NCI-H2196 treated with DMSO at 0.1 percent for 48 hours (cell line): ENCODE measurements around the gene CPM.

Experiments
- DNase-seq: peaks from one replicate; lab custom pipeline; 2025; ENCODE audit not compliant: unreplicated experiment; lab: John Stamatoyannopoulos, UW

The CPM gene

GRCh38 chr12:68880660-68881325, 52.2 kb downstream of the CPM start:
- DNase-seq: no peak

DNA sequence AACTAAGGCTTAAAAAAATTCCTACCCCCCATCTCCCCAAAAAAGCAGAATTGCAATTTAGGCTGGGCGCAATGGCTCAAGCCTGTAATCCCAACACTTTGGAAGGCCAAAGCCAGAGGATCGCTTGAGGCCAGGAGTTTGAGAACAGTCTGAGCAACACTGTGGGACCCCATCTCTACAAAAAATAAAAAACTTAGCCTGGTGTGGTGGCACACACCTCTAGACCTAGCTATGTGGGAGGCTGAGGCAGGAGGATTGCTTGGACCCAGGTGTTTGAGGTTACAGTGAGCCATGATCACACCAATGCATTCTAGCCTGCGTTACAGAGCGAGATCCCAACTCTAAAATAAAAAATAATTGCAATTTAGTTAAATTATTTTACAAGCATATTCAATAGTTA, 54.1 kb downstream of the CPM start:
- DNase-seq: no peak

DNA sequence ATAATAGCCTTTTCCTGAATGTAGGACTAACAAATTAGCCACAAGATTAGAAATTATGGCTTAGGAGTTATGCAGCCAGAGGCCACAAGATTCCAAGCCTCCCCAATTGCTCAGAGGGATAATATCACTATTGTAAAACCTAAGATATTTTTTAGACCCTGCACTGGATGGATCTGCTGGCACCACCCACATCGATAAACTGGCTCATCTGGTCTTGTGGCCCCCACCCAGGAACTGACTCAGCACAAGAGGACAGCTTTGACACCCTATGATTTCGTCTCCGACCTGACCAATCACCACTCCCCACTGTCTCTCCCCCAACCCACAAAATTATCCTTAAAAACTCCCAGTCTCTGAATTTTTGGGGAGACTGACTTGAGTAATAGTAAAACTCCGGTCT, 54.7 kb downstream of the CPM start:
- no peak for DNase-seq

GRCh38 chr12:68877583-68877982, 55.4 kb downstream of the CPM start:
- DNase-seq: no peak

GRCh38 chr12:68876461-68876860, 56.5 kb downstream of the CPM start:
- DNase-seq: no peak

GRCh38 chr12:68873316-68873715, 59.7 kb downstream of the CPM start:
- no peak for DNase-seq

- no peak for DNase-seq
These were observed 61.0 kb downstream of the CPM start for GRCh38 chr12:68871921-68872320.

DNA sequence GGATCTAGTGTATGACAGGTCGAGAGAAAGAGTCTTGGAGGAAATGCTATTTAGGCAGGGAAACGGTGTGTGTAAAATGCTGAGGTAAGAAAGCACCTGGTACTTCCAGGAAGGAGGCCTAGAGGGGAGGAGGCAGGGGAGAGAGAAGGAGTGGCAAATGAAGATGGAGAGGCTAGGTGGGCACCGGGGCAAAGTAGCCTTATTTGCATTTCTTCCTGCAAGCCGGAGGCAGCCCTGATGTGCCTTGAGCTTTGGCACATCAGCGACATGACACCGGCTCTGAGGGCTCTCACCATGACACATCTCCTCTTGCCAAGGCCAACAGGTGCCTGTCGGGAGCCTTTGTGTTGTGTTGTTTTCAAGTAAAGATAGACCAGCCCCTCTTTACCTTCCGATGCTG, 61.6 kb downstream of the CPM start:
- no peak for DNase-seq

GRCh38 chr12:68870443-68870842, 62.5 kb downstream of the CPM start:
- no peak for DNase-seq

GRCh38 chr12:68870011-68870410, 63.0 kb downstream of the CPM start:
- DNase-seq: no peak

DNA sequence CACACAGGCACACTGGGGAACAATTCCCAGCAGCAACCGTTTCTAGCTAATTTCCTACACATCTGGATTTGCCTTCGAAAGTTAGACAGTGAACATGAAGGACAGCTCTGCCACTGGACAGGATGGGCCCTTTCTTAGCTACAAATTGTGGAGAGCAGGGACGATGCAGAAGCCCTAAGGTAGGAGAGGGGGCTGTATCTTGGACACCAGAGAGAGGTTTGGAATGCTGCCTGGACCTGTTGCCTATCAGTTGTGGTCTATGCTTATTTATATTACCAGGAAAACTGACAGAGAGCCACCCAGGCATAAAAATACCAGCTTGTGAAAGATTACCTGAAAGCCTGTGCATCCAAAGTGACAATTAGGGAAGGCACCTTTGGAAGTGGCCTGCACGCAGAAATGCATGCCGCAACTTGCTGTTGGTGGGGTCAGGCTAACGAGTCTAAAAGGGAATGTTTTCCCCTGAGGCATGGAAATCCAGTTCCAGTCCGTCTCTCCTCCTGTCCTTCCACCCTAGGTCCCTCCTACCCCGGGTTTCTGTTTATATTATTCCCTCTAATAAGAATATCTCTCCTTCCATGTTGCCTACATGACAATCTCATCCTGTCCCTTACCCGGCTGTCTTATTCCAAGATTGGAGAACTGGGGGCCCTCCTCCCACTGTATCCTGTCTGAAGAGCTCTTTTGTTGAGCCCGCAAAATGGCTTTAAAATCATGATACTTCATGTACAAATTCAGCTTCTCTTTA, 64.8 kb downstream of the CPM start:
- DNase-seq: no peak

GRCh38 chr12:68867606-68868005, 65.4 kb downstream of the CPM start:
- DNase-seq: no peak

DNA sequence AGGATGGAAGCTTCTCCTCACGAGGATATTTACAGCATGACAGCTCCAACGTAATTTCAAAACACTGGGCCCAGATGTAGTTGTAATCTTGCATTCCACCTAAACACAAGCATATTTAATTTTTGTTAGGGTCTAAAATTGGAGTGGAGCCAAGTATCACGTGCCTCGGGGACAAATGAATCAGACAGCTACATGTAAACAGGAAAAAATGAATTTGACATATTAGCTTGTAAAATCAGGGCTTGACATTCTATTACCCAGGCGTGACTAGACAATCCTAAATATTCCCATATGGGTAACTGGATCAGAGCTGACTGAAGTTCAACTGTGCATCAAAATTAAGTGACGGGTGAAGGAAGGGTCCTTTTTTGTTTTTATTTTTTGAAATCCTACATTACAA, 66.0 kb downstream of the CPM start:
- no peak for DNase-seq

GRCh38 chr12:68865399-68866164, 67.4 kb downstream of the CPM start:
- DNase-seq: no peak

DNA sequence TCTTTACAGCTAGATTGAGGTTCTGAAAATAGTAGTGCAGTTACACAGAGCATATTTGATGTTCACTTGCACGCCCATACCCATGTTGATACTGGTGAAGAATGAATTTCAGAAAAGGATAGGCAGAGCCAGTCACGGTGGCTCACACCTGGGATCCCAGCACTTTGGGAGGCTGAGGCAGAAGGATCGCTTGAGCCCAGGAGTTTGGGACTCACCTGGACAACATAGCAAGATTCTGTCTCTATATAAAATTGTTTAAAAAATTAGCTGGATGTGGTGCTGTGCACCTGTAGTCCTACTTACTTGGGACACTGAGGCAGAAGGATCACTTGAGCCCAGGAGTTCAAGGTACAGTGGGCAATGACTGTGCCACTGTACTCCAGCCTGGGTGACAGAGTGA, 68.4 kb downstream of the CPM start:
- DNase-seq: no peak

GRCh38 chr12:68863886-68864454, 69.0 kb downstream of the CPM start:
- peak; percentile 8 for DNase-seq

GRCh38 chr12:68863109-68863770, 69.7 kb downstream of the CPM start:
- no peak for DNase-seq

DNA sequence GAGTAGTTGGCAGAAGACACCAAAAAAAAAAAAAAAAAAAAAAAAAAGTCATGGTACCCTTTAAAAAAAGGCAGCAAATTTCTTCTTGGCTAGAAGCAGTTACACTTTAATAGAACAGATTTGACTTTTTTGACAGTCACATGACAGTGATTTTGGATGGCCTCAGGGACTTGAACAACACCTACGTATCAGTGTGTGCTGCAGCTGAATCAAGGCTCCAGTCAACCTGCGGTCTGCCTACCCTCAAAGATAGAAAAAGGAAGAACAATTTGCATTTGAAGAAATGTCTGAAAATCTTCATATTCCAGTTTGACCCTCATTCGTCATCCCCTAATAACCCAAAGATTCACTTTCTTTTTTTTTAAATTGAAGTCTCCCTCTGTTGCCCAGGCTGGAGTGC, 71.1 kb downstream of the CPM start:
- no peak for DNase-seq

- no peak for DNase-seq
These were observed 76.5 kb downstream of the CPM start for GRCh38 chr12:68856510-68856909.

DNA sequence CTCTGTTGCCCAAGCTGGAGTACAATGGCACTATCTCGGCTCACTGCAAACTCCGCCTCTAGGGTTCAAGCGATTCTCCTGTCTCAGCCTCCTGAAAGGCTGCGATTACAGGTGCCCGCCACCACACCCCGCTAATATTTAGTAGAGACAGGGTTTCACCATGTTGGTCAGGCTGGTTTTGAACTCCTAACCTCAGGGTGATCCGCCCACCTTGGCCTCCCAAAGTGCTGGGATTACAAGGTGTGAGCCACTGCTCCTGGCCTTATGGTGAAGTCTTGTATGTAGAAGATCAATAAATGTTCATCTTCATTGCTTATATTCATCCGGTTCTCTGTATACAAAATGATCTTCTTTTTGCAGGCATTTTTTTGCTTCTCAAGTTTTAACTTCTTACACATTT, 77.2 kb downstream of the CPM start:
- no peak for DNase-seq

DNA sequence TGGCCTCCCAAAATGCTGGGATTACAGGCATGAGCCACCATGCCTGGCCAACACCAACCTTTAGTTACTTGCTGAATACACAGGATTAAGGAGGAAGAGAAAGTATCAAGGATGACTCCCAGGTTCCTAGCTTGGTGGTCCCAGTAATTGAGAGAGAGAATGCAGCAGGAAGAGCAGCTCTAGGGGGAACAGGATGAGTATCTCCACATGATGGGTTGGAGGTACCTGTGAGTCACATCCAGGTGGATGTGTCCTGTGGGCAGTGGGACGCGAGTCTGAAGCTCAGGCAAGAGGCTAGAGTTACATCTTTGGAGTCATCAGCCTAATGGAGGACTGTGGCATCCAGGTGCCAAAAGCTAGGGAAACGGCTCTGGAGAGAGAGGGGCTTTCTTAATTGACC, 77.9 kb downstream of the CPM start:
- no peak for DNase-seq
